Measurements from ENCODE around the gene PADI1. TPM values are rescaled to one million over a fixed set of nuclear protein-coding genes. Genes with fewer than 3 reads are reported as not detected.

The PADI1 gene
- polyA plus RNA-seq, 1 donor from 2014 or later = 0.66 TPM

DNA sequence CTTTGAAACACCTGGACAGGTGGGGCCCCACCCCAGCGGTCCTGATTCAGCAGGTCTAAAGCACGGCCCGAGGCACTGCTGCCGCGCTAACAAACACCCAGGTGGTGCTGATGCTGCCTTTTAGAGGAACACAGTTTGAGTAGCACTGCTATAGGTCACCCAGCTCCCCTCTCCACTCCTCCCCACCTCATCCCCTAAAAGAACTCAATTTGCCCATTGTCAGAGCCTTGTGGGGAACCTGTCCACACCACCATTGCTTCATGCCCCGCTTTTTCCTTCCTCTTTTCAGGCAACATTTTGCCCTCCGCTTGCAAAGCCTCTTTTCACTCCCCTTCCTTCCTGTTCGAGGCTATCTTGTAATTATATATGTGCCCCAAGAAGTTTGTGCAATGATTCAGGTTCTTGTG lies 76.8 kb downstream of the PADI1 start:
- no peak overlapping the region for H2AFZ ChIP-seq (ENCODE audit: low read depth, low read length)
- H3K9me3 ChIP-seq (ENCODE audit: low read length) = no peaks in the 10 kb centered on the region
- no peak overlapping the region for H3K4me3 ChIP-seq (ENCODE audit: low read length)
- H4K20me1 ChIP-seq (ENCODE audit: insufficient read depth) = no peaks in the 10 kb centered on the region
- TF ChIP-seq RAD21 (conservative IDR thresholded peaks at IDR 0.05) = no peak
- no peak for TF ChIP-seq MXI1 (conservative IDR thresholded peaks at IDR 0.05; ENCODE audit: poor library complexity, severe bottlenecking)
- TF ChIP-seq POLR2AphosphoS5 (IDR thresholded peaks at IDR 0.05) = no peak
- no peak for TF ChIP-seq EP300 (conservative IDR thresholded peaks at IDR 0.05; ENCODE audit: poor library complexity, severe bottlenecking)
- TF ChIP-seq, protein P1, sequence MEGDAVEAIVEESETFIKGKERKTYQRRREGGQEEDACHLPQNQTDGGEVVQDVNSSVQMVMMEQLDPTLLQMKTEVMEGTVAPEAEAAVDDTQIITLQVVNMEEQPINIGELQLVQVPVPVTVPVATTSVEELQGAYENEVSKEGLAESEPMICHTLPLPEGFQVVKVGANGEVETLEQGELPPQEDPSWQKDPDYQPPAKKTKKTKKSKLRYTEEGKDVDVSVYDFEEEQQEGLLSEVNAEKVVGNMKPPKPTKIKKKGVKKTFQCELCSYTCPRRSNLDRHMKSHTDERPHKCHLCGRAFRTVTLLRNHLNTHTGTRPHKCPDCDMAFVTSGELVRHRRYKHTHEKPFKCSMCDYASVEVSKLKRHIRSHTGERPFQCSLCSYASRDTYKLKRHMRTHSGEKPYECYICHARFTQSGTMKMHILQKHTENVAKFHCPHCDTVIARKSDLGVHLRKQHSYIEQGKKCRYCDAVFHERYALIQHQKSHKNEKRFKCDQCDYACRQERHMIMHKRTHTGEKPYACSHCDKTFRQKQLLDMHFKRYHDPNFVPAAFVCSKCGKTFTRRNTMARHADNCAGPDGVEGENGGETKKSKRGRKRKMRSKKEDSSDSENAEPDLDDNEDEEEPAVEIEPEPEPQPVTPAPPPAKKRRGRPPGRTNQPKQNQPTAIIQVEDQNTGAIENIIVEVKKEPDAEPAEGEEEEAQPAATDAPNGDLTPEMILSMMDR (IDR thresholded peaks at IDR 0.05; ENCODE audit: poor library complexity, severe bottlenecking) = no peak
- TF ChIP-seq, protein P2, sequence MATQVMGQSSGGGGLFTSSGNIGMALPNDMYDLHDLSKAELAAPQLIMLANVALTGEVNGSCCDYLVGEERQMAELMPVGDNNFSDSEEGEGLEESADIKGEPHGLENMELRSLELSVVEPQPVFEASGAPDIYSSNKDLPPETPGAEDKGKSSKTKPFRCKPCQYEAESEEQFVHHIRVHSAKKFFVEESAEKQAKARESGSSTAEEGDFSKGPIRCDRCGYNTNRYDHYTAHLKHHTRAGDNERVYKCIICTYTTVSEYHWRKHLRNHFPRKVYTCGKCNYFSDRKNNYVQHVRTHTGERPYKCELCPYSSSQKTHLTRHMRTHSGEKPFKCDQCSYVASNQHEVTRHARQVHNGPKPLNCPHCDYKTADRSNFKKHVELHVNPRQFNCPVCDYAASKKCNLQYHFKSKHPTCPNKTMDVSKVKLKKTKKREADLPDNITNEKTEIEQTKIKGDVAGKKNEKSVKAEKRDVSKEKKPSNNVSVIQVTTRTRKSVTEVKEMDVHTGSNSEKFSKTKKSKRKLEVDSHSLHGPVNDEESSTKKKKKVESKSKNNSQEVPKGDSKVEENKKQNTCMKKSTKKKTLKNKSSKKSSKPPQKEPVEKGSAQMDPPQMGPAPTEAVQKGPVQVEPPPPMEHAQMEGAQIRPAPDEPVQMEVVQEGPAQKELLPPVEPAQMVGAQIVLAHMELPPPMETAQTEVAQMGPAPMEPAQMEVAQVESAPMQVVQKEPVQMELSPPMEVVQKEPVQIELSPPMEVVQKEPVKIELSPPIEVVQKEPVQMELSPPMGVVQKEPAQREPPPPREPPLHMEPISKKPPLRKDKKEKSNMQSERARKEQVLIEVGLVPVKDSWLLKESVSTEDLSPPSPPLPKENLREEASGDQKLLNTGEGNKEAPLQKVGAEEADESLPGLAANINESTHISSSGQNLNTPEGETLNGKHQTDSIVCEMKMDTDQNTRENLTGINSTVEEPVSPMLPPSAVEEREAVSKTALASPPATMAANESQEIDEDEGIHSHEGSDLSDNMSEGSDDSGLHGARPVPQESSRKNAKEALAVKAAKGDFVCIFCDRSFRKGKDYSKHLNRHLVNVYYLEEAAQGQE (IDR thresholded peaks at IDR 0.05; ENCODE audit: borderline replicate concordance) = no peak
- no peak for TF ChIP-seq TAF1 (IDR thresholded peaks at IDR 0.05; ENCODE audit: low read depth)
- no peak for TF ChIP-seq EZH2 (IDR thresholded peaks at IDR 0.05; ENCODE audit: borderline replicate concordance, insufficient read depth, low read length, poor library complexity, severe bottlenecking)
- TF ChIP-seq SMC3 (conservative IDR thresholded peaks at IDR 0.05; ENCODE audit: poor library complexity) = no peak
- H3K9ac ChIP-seq (ENCODE audit: low read length) = no peak overlapping the region
- H3K27me3 ChIP-seq (ENCODE audit: insufficient read depth, low read depth, low read length) = no peaks in the 10 kb centered on the region
- H3K36me3 ChIP-seq (ENCODE audit: insufficient read depth, low read length) = no peaks in the 10 kb centered on the region
- no peaks in the 10 kb centered on the region for H3K79me2 ChIP-seq (replicated peaks; ENCODE audit: insufficient read depth, low read length)
- no peaks in the 10 kb centered on the region for H3K9me2 ChIP-seq (ENCODE audit: insufficient read depth, low read length)
- H3F3A ChIP-seq (ENCODE audit: insufficient read depth, low read length, poor library complexity, severe bottlenecking) = no peaks in the 10 kb centered on the region
- no peak overlapping the region for H3K4me2 ChIP-seq (ENCODE audit: low read length)
- H3K27ac ChIP-seq (ENCODE audit: low read length) = no peak overlapping the region

- Histone ChIP-seq H3K79me2 (replicated peaks; ENCODE audit: insufficient read depth, low read length) (no peaks in the 10 kb centered on the region), H3K4me2 (ENCODE audit: low read length) (no peak overlapping the region), H3K36me3 (ENCODE audit: insufficient read depth, low read length) (no peaks in the 10 kb centered on the region), H3K9me3 (ENCODE audit: low read length) (no peaks in the 10 kb centered on the region), H3K4me3 (ENCODE audit: low read length) (no peak overlapping the region), H3K9ac (ENCODE audit: low read length) (no peak overlapping the region), H2AFZ (ENCODE audit: low read depth, low read length) (no peak overlapping the region), H3K27ac (ENCODE audit: low read length) (no peak overlapping the region), H3F3A (ENCODE audit: insufficient read depth, low read length, poor library complexity, severe bottlenecking) (no peaks in the 10 kb centered on the region), H3K27me3 (ENCODE audit: insufficient read depth, low read depth, low read length) (no peaks in the 10 kb centered on the region), H3K9me2 (ENCODE audit: insufficient read depth, low read length) (no peaks in the 10 kb centered on the region), H4K20me1 (ENCODE audit: insufficient read depth) (no peaks in the 10 kb centered on the region)
- no peak for TF ChIP-seq RAD21 (conservative IDR thresholded peaks at IDR 0.05)
- no peak for TF ChIP-seq SMC3 (conservative IDR thresholded peaks at IDR 0.05; ENCODE audit: poor library complexity)
- TF ChIP-seq, protein P1 (IDR thresholded peaks at IDR 0.05; ENCODE audit: poor library complexity, severe bottlenecking) = no peak
- TF ChIP-seq, protein P2 (IDR thresholded peaks at IDR 0.05; ENCODE audit: borderline replicate concordance) = no peak
- TF ChIP-seq TAF1 (IDR thresholded peaks at IDR 0.05; ENCODE audit: low read depth) = no peak
- no peak for TF ChIP-seq EP300 (conservative IDR thresholded peaks at IDR 0.05; ENCODE audit: poor library complexity, severe bottlenecking)
- no peak for TF ChIP-seq POLR2AphosphoS5 (IDR thresholded peaks at IDR 0.05)
- no peak for TF ChIP-seq MXI1 (conservative IDR thresholded peaks at IDR 0.05; ENCODE audit: poor library complexity, severe bottlenecking)
- TF ChIP-seq EZH2 (IDR thresholded peaks at IDR 0.05; ENCODE audit: borderline replicate concordance, insufficient read depth, low read length, poor library complexity, severe bottlenecking) = no peak
Observed at GRCh38 chr1:17282836-17283235, 77.9 kb downstream of the PADI1 start.

Measured in neural cell (in vitro differentiated cells).